Loucy (cell line): ENCODE data around the gene SLC25A14.

Experiments
- CTCF ChIP-seq: fragments of 200-600 bp; sonication (generic); conservative IDR thresholded peaks from 2 replicates; pipeline ENCODE4 v1.5.1; 2014; ENCODE audit warnings: mild to moderate bottlenecking, antibody characterized with exemption, low read length
- EZH2phosphoT487 ChIP-seq: fragments of 200-600 bp; IDR thresholded peaks from 2 replicates; pipeline ENCODE4 v1.6.1; 2018; ENCODE audit warnings: antibody characterized with exemption, mild to moderate bottlenecking, moderate library complexity, borderline replicate concordance

GRCh38 chrX:130347321-130347720, 7.6 kb downstream of the SLC25A14 start:
- TF ChIP-seq EZH2phosphoT487 = no peak
- TF ChIP-seq CTCF = no peak
